Central memory CD8-positive, alpha-beta T cell (primary cell): ENCODE data around the gene NTN1.
"Not testable (repeated sequence)": the region's sequence is repeated elsewhere in the genome, so short reads cannot be mapped to it uniquely, and the experiment has no call there.

Experiments used
- ATAC-seq: fragments of 150-1000 bp; cut with Tn5 transposase; replicated peaks from 2 replicates; pipeline ENCODE4 v1.10.0; 2022; ENCODE audit warnings: mild to moderate bottlenecking, moderate FRiP score, moderate number of reproducible peaks; ENCODE audit not compliant: poor library complexity, severe bottlenecking; ENCODE audit errors: extremely low read depth
- DNase-seq, 2 donors: peaks; one replicate each; pipeline ENCODE4 v3.0.0; 2021; ENCODE audit warnings: low spot score in 2 of 2
- H3K27ac Mint-ChIP-seq: one replicate; pipeline ENCODE4 v1.8.0; 2022; ENCODE audit warnings: low read depth, mild to moderate bottlenecking, moderate library complexity, mixed read lengths
- H3K27me3 Mint-ChIP-seq: one replicate; pipeline ENCODE4 v1.8.0; 2022; ENCODE audit warnings: mixed read lengths
- H3K36me3 Mint-ChIP-seq: one replicate; pipeline ENCODE4 v1.8.0; 2022; ENCODE audit warnings: mild to moderate bottlenecking, moderate library complexity, mixed read lengths; ENCODE audit not compliant: insufficient read depth
- H3K4me1 Mint-ChIP-seq: one replicate; pipeline ENCODE4 v1.8.0; 2022; ENCODE audit warnings: mixed read lengths
- H3K4me3 Mint-ChIP-seq: one replicate; pipeline ENCODE4 v1.8.0; 2022; ENCODE audit warnings: mild to moderate bottlenecking, moderate library complexity, mixed read lengths
- H3K9me3 Mint-ChIP-seq: one replicate; pipeline ENCODE4 v1.8.0; 2022; ENCODE audit warnings: mixed read lengths

The NTN1 gene

DNA sequence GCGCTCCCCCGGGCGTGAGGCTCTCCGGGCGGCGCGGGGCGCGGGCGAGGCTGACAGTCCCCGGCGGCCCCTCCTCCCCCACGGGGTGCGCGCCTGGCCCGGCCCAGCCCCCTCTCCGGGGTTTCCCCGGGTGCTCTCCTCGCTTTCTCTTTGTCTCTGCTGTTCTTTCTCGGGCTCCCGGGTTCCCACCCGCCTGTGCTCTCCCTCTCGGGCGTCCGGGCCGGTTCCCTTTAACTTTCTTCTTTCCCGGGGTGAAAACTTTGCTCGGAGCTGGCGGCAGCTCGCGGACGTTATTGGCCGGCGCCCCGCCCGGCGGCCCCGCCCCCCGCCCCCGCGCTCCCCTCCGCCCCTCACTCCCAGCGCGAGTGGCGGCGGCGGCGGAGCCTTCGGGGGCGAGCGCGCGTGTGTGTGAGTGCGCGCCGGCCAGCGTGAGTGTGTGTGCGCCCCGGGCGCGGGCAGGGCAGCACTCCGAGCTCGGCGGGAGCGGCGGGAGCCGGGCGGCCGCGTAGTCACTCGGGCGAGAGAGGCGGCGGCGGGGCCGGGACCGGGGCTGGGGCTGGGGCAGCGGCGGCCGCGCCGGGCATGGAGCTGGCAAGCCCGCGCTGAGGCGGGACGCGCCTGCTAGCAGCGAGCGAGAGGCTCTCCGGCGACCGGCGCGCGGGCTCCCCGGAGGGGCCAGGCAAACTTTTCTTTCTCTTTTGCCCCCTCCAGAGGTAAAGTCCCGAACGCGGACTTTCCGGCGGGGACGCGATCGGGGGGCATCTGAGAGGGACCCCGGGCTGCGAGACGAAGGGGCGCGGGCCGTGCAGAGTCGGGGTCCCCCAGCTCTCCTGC lies at the start of gene NTN1:
NTN1 (plus strand) TSS at position 353 of the 834 bp plus-strand sequence. CDS start 864 bp downstream, outside the sequence.
- DNase-seq (peak in 1 of 2 donors; percentile 23), ATAC-seq (peak; percentile 76)
- Mint-ChIP-seq H3K27ac (no peak within 1 kb of the TSS), H3K36me3 (peaks cover 3% of the 10 kb centered on the region), H3K4me1 (peaks cover 5% of the 10 kb centered on the region), H3K9me3 (no peaks in the 10 kb centered on the region), H3K4me3 (peak within 1 kb of the TSS; percentile 84), H3K27me3 (peaks cover 57% of the 10 kb centered on the region)

DNA sequence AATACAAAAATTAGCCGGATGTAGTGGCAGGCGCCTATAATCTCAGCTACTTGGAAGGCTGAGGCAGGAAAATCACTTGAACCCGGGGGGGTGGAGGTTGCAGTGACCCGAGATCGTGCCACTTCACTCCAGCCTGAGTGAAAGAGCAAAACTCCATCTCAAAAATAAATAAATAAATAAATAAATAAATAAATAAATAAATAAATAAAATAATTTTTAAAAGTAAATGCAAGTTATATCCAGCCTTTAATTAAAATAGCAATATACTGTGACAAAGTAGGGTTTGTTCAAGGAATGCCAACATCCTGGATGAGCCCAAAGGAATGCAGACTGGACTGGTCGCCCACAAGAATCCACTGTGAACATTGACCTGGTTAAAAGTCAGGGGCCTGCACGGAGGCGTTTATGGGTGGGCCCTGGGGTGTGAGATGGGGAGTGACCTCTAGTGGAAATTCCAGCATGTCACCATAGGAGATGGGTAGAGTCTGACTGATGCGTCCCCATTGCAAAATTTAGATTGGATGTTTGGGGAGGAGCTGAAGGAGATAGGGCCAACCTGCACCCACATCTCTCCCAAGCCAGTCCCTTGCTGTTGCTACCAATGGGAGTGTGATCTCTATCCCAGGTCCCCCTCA lies 46.1 kb upstream of the NTN1 start:
- Mint-ChIP-seq H3K4me1 (no peaks in the 10 kb centered on the region), H3K27ac (no peak overlapping the region), H3K36me3 (no peaks in the 10 kb centered on the region), H3K27me3 (no peaks in the 10 kb centered on the region), H3K4me3 (no peak overlapping the region), H3K9me3 (no peaks in the 10 kb centered on the region)
- DNase-seq (no peak), ATAC-seq (no peak)

DNA sequence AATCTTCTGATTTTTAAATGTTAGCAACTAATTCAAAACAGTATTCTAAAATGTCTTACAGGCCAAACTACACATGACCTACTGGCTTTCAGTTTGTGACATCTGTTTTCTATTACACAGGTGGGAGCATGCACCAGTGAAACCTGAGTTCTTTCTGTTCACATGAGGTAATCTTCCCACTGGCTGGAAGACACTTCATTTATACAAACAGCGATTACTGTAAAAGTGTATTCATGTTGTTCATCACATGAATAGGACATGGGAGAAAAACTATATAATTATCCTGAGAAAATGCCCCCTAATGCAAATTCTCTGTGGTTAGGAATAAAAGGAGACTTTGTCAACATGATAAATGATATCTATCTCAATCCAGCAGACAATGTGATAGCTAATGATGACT lies 44.7 kb upstream of the NTN1 start:
- Mint-ChIP-seq H3K9me3 (no peaks in the 10 kb centered on the region), H3K4me1 (no peaks in the 10 kb centered on the region), H3K4me3 (no peak overlapping the region), H3K27ac (no peak overlapping the region), H3K36me3 (no peaks in the 10 kb centered on the region), H3K27me3 (no peaks in the 10 kb centered on the region)
- ATAC-seq: no peak
- DNase-seq: no peak

DNA sequence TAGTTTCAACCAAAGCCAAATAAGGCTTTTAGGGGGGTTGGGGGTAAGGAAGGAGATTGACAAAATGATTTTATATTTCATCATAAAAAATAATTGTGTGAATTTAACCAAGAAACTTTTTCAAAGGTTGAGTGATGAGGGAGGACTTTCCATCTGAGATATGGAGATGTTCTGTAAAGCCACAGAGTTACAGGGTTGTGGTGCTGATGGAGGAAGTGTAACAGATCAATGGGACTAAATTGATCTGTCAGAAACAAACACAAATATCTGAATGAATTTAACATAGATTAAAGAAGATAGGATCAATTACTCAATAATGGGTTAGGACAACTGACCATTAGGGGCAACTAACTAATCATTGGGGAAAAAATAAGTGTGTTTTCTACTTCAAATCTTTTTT lies 41.6 kb upstream of the NTN1 start:
- no peaks in the 10 kb centered on the region for H3K9me3 Mint-ChIP-seq
- peaks cover 1% of the 10 kb centered on the region for H3K36me3 Mint-ChIP-seq
- H3K27me3 Mint-ChIP-seq: no peaks in the 10 kb centered on the region
- ATAC-seq (no peak), DNase-seq (no peak)
- H3K4me3 Mint-ChIP-seq: no peak overlapping the region
- H3K4me1 Mint-ChIP-seq: no peaks in the 10 kb centered on the region
- no peak overlapping the region for H3K27ac Mint-ChIP-seq

DNA sequence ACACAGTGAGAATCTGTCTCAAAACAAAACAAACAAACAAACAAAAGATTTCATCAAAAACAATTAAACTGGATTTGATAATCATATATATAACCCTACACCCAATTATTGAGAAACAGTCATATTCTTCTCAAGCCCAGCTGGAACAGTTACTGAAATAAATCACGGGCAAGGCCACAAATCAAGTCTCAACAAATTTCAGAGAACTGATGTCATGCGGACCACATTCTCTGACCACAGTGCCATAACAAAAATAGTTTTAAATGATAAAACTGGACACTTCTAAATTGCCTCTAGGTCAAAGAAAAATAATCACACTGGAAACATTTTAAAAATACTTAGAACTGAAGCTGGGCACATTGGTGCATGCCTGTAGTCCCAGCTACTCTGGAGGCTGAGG lies 39.9 kb upstream of the NTN1 start:
- Mint-ChIP-seq H3K27me3 (no peaks in the 10 kb centered on the region), H3K36me3 (peaks cover 1% of the 10 kb centered on the region), H3K4me3 (no peak overlapping the region), H3K4me1 (peaks cover 13% of the 10 kb centered on the region), H3K9me3 (no peaks in the 10 kb centered on the region), H3K27ac (no peak overlapping the region)
- no peak for ATAC-seq
- DNase-seq: no peak

DNA sequence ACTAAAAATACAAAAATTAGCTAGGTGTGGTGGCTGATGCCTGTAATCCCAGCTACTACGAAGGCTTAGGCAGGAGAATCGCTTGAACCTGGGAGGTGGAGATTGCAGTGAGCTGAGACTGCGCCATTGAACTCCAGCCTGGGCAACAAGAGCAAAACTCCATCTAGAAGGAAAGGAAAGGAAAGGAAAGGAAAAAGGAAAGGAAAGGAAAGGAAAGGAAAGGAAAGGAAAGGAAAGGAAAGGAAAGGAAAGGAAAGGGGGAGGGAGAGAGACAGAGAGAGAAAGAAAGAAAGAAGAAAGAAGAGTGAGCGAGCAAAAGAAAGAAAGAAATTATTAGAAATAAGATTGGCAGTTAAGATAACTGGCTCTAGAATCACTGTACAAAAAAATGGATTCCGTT lies 37.1 kb upstream of the NTN1 start:
- H3K27me3 Mint-ChIP-seq, H3K27ac Mint-ChIP-seq, H3K4me3 Mint-ChIP-seq, H3K9me3 Mint-ChIP-seq, ATAC-seq, DNase-seq, H3K36me3 Mint-ChIP-seq: not testable (repeated sequence)
- peaks cover 13% of the 10 kb centered on the region for H3K4me1 Mint-ChIP-seq

DNA sequence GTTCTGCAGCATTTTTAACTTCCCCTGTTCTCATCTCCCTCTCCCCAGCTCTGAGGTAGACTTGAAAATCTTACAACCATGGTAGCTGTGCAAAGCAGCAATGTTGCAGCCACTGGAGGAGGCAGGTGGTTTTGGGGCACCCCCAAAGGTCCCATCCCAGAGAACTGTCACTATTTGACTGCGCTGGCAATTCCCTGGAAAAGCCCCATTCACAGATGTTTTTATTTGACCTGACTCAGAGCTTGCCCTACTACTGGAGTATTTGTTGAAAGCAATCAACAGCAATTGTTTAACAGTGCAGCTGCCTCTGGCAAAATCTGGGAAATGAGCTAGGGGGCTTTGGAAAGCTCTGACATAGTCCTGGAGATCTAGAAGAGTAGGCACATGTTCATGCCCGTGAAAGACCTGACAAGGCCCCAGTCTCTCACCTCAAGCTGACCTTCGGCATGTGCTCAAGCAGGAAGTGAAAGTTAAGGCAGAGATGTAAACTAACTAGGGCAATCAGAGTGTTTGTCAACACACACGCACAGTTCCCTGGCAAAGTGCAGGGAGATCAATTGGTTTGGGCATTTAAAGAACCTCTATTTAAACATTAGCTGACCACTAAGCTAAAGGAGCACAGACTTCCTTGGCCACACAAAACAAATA lies 36.1 kb upstream of the NTN1 start:
- peaks cover 1% of the 10 kb centered on the region for H3K36me3 Mint-ChIP-seq
- no peak for ATAC-seq
- no peaks in the 10 kb centered on the region for H3K27me3 Mint-ChIP-seq
- no peak overlapping the region for H3K4me3 Mint-ChIP-seq
- DNase-seq: no peak
- peaks cover 13% of the 10 kb centered on the region for H3K4me1 Mint-ChIP-seq
- H3K9me3 Mint-ChIP-seq: no peaks in the 10 kb centered on the region
- H3K27ac Mint-ChIP-seq: no peak overlapping the region

DNA sequence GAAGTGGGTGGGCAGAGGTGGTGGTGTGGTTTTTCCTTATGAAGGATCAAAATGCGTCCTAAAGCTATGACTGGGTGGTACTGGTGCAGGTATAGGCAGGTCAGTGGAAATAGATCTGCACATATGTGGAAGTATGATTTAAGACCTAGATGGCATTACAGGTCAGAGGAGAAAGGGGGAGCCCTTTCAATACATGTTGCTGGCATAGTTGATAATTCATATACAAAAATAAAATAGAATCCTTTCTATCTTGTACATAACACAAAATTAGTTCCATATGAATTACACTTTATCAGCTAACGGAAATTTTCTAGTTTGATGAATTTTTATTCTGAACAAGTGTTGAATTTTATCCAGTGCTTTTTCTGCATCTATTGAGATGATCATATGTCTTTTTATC lies 35.0 kb upstream of the NTN1 start:
- DNase-seq (no peak), ATAC-seq (no peak)
- Mint-ChIP-seq H3K4me1 (peaks cover 14% of the 10 kb centered on the region), H3K4me3 (no peak overlapping the region), H3K36me3 (peaks cover 1% of the 10 kb centered on the region), H3K27me3 (no peaks in the 10 kb centered on the region), H3K9me3 (no peaks in the 10 kb centered on the region), H3K27ac (no peak overlapping the region)

DNA sequence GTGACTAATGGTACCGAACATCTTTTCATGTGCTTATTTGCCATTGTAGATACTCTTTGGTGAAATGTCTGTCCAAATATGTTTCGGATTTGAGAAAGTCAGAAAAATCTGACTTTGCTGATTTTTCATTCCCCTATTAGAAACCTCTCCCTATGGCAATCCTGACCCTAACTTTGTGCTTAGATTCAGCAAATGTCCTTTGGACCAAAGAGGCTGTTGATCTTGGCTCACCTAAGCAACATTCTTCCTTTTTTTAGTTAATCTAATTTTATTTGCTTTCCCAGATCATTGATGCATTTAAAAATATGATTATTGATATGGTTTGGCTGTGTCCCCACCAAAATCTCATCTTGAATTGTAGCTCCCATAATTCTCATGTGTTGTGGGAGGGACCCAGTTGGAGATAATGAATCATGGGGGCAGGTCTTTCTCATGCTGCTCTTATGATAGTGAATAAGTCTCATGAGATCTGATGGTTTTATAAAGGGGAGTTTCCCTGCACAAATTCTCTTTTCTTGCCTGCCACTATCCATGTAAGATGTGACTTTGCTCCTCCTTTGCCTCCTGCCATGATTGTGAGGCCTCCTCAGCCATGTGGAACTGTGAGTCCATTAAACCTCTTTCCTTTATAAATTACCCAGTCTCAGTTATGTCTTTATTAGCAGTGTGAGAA lies 32.9 kb upstream of the NTN1 start:
- H3K27me3 Mint-ChIP-seq, H3K9me3 Mint-ChIP-seq, DNase-seq, H3K27ac Mint-ChIP-seq, ATAC-seq, H3K36me3 Mint-ChIP-seq, H3K4me3 Mint-ChIP-seq: not testable (repeated sequence)
- H3K4me1 Mint-ChIP-seq: peaks cover 18% of the 10 kb centered on the region

DNA sequence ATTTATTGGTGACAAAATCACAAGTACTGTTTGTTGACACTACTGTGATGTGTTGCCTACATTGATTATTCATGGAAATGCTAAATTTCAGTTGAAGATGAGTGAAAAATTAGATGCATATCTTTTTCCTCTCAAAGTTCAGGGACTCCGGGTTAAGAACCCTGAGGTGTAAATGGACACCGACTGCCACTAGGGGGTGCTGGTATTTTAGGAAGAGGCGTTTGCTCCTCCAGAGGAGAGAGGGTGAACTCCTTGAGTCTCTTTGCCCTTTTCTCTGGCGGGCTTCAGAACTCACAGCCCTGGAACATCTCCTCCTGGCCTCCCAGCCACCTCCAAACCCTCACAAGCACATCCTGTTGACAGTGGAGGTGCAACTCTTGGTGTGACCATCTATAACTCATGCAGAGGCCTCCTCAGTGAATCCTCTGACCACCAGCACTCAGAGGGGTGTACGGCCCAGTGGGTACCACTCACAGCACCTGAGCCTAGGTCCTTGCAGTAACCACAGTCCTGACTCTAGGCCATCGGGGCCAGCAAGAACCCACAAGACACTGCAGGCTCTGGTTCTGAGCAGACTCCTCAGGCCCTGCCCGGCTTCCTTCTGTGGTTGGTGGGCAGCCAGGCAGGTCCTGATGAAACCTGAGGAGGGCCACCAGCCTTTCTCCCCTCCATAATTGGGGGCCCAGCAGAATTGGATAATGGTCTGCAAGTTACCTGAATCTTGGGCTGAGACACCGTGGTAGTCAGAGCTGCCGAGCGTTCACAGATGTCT lies 29.6 kb upstream of the NTN1 start:
- H3K36me3 Mint-ChIP-seq: peaks cover 3% of the 10 kb centered on the region
- peak; percentile 58 for ATAC-seq
- H3K27me3 Mint-ChIP-seq: no peaks in the 10 kb centered on the region
- H3K4me1 Mint-ChIP-seq: peaks cover 10% of the 10 kb centered on the region
- H3K4me3 Mint-ChIP-seq: no peak overlapping the region
- H3K27ac Mint-ChIP-seq: no peak overlapping the region
- DNase-seq: peak; percentile 44
- no peaks in the 10 kb centered on the region for H3K9me3 Mint-ChIP-seq

DNA sequence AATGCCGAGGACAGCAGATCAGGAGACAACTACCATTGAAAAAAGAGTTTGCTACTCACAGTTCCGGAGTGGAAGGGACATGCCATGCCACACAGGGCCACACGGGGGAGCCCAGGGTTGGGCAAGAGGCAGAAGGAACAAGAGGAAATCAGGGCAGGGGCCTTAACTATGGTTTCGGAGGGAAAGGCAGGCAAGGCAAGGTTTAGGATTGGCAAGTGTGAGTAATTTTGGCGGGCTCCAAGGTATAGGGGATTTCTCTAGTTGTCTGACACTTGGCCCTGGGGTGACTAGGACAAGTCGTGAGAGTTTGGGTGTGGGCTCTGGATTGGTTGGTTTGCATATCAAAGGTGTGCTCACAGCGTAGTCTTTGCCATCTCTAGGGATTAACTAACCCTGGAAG lies 27.0 kb upstream of the NTN1 start:
- H3K4me3 Mint-ChIP-seq: no peak overlapping the region
- DNase-seq: peak; percentile 40 to 50
- H3K27me3 Mint-ChIP-seq: no peaks in the 10 kb centered on the region
- H3K9me3 Mint-ChIP-seq: no peaks in the 10 kb centered on the region
- peaks cover 3% of the 10 kb centered on the region for H3K36me3 Mint-ChIP-seq
- H3K27ac Mint-ChIP-seq: no peak overlapping the region
- ATAC-seq: no peak
- peaks cover 10% of the 10 kb centered on the region for H3K4me1 Mint-ChIP-seq

DNA sequence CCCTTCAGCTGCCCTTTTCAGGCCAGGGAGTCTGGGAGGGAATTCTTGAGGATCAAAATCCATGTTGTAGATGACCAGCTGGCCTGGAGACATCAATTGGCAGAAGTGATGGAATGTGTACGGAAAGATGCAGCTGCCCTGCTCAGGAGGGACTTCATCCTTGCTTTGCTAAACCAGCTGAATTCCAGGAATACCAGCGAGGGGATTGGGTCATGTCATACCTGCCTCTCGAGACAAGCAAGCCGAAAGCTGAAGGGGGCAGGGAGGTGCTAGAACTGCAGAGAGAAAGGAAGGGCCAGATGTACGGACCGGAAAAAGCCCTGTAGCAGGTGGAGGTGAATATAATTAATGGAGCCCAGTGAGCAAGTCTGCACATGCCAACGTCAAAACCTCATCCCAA lies 25.6 kb upstream of the NTN1 start:
- Mint-ChIP-seq H3K27ac (no peak overlapping the region), H3K36me3 (peaks cover 3% of the 10 kb centered on the region), H3K4me1 (peaks cover 10% of the 10 kb centered on the region), H3K27me3 (peaks cover 11% of the 10 kb centered on the region), H3K9me3 (no peaks in the 10 kb centered on the region), H3K4me3 (no peak overlapping the region)
- DNase-seq (no peak), ATAC-seq (no peak)
